Iris pigment epithelial cell (primary cell): ENCODE measurements around the gene SMAD2.
"Not testable (repeated sequence)": the region's sequence is repeated elsewhere in the genome, so short reads cannot be mapped to it uniquely, and the experiment has no call there.

Experiments
- DNase-seq: peaks from one replicate; pipeline ENCODE4 v3.0.0-alpha.2; 2011; ENCODE audit warnings: low read depth

SMAD2 gene

DNA sequence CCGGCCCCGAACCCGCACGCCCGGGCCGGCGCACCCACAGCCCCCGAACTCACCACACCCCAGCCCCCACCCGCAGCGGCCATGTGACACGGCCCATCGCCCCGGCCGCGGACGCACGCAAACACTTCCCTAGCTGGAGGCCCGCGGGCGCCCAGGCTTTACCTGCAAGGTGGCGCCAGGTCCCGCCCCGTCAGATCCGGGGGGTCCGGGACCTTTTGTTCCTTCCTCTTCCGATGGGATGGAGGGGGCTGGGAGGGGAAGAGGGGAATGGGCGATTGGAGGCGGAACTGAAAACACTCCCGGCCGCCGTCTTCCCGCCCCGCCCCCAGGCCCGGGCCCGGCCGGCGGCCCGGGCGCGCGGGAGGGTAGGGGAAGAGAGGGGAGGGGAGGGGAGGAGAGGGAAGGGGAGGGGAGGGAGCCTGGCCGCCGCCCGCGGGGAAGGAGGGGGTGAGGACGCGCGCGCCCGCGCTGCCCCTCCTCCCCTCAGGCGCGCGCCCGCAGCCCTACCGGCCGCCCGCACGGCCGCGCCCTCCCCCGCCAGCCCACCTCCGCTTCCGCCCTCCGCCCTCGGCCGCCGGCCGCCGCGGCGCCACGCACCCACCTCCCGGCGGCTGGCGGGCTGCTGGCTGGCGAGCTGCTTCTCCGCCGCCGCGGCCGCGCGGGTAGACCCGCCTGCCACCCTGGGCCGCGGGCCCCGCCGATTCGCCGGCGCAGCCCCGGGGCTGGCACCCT is at the start of gene SMAD2:
TSS of gene SMAD2 (minus strand) at position 461 of the 732 bp plus-strand sequence. CDS start 33,903 bp downstream, outside the sequence.
- DNase-seq, result peak; percentile 72

DNA sequence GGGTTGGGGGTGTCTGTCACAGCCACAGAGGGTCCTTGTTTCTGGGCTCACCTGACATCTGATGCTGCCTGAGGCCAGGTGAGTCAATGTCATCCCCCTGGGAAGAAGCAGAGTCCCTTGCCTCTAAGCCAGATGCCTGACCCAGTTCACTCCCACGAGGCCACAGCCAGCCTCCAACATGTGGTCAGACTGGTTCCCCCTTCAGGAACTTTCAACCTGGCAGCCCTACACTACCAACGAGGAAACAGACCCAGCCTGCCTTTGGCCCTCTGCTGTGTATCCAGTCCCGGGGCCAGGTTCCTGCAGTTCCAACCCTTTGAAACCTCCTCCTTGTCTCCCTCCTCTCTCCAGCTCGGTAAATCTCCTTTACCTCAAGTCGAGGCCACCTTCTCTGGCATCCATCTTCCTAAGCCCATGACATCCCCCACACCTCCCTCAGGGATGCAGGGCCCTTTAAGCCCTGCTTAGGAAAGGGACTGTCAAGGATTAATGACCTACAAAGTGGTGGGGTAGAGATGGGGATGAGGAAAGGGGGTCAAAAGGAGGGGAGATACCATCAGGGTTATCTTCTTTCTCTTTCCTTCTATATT is 49.2 kb upstream of the SMAD2 start:
- DNase-seq, result no peak

DNA sequence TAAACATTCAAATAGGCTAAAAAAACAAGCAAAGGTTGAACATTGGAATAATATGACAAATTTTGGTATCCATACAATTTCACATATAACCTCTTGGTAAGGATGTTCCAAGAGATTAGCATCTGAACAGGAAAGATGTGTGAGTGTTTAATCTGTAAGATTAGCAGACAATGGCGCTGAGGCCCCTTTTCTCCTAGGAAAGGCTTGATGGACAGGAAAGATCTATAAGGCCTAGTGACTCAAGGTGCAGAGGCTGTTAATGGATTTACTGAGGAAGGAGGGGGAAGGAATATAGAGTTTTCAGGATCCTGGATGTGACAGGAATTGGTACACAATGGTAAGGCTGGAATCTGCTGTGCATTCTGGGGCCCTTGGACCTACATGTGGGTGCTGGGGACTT is 48.1 kb upstream of the SMAD2 start:
- DNase-seq, result no peak

DNA sequence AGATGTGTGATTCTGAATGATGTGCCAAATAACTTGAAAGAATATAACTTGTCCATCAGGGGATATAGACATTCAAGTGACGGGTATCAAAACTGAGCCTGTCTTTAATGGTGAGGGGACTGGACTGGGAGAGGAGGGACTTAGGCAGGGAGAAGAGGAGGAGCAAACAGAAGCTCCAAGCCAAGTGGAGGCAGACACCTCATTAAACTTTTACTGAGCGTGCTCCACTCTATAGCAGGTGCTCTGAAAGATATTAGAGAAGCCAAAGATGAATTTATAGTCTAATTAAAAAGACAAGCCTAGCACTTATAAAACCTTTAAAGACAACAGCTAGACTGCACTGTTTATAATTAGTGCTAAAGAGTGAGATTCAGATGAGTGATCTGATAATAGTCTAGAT is 47.7 kb upstream of the SMAD2 start:
- no peak for DNase-seq

DNA sequence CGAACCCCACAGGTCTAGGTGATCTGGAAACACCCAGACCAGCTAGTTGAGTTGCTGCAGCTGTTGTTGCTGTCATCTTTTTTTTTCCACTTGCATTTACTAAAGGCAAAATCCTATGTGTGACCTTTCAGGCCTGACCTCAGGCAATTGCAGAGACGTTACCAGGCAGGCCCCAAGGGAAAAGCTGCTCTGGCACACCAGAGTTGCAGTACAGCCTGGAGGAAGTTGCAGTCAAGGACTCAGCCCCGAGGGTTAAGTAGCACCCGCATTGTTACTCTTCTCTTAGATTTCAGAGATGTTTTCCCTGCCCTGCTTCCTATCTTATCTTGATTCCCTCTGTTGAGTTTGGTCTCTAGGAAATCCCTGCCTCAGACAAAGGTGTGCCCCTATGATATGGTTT is 45.2 kb upstream of the SMAD2 start:
- DNase-seq, result no peak

DNA sequence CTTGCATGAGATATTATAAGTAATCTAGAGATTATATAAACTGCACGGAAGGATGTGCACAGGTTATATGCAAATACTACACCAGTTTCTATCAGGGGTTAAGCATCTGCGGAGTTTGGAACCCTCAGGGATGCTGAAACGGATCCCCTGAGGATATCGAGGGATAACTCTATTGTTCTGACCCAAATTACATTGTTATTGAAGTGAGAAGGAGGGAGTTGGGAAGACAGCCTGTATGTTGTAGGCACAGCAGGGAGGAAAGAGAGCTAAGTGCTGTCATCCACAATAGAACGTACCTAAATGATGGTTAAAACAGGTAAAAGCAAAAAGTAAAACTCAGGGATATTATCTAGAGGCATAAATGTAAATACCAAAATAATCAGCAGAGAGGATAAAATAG is 44.6 kb upstream of the SMAD2 start:
- no peak for DNase-seq

DNA sequence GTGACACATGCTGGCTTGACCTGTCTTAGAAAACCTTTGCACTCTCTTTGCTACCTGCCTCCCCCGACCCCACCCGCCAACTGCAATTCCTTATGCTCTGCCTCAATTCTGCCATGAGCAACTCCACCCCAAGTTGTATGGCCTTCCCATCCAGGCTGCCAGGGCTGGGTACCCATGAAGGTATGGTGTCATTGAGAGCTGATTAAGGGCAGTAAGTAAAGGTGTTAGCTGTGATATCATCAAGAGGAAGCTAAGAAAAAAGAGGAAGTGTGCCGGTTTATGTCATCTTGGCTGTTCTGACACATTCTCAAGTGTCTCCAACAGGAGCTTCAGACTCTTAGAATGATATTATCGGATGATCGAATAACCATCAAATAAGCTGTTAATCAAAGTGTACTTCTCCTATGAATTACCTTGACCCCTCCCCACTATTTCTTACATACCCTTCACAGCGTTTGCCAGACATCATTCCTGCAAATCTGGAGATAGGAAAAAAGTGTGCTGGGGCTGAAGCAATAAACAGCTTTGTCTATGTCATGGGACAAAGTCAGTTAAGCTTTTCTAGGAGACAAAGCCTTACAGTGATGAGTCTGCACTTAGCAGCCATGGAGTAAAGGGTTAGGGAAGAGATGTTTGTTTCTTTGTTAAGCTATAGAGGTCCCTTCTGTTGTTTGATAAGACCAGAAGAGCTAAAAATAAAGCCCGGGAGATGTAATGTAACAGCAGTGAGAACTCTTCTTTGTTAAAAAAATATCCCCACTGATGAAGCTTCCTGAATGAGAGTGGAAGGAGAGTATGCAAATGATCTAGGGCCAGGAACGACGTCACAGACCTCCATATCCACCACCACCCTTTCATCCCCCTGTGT is 40.4 kb upstream of the SMAD2 start:
- no peak for DNase-seq

DNA sequence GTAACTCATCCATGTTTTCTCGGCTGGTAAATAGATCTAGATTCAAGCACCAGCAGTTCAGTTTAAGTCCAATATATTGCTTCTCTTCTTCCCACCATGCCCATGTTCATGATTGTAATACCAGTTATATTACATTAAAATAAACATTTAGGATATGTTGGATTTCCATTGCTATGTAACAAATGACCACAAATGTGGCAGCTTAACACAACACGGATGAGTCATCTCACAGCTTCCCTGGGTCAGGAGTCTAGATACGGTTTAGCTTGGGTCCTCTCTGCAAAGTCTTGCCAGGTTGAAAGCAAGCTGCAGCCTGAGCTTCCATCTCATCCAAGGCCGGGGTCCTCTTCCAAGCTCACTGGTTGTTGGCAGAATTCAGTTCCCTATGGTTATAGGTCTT is 39.4 kb upstream of the SMAD2 start:
- DNase-seq, result peak; percentile 69

DNA sequence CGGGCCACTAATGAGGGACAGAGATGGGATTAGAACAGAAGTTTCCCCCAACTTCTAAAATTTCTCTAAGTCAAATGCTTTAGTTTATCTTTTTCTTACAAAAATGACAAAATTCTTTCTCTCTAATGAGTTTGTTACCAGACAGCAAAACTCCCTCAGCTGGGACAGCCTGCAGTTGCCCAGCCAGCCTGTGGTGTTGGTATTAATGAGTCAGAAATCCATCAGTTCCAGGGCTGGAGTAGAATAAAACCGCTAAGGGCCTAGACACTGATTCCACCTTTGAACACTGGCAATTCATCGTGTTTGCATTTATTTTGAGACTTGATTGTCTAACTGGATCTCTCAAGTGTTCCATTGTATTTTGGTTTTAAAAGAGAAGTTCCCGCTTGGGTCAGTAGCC is 38.3 kb upstream of the SMAD2 start:
- DNase-seq, result peak; percentile 33

DNA sequence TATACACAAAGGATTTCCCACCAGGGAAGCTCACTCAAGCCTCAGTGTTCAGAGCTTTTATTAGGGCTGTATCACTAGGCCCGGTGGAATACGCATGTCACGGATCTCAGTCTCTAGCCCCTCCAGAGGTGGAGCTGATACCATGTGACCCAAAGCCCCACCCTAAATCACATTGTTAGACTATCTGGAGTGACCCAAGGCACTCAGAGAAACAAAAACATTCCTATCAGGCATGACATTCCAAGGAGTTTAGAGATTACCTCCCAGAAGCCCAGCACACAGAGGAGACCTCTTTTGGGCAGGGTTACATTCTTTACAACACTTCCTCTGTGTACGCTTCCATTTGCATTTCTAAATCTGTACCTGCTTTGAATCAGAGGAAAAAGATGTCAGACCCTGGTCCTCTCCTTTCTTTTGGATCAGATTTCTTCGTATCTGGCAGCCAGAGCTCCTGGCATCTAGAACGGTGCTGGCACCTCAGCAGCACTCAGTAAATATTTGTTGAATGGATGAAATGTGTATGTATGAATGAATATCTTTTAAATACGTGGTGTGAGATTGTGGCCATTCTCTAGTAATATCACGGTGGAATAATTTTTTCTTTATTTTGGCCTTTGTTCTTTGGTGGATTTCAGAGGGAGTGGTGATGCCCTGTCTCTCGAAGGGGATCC is 37.7 kb upstream of the SMAD2 start:
- DNase-seq, result peak; percentile 43

DNA sequence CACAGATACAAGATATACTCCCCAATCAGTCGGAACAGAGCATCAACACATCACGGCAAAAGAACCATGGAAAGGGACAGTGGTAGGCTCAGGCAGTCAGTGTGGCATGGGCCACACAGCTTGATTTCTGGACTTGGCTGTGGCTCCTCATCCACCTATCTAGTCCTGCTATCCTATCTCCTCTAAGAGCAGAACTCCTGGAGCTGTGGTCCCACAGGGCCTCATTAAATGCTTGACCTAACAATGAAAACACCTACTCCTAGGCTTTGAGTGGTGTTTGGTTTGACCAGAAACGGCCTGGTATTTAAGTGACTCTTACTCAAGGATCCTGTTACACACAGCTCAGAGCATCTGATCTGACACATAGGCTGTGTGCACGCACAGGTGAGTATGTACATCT is 33.6 kb upstream of the SMAD2 start:
- DNase-seq, result no peak

DNA sequence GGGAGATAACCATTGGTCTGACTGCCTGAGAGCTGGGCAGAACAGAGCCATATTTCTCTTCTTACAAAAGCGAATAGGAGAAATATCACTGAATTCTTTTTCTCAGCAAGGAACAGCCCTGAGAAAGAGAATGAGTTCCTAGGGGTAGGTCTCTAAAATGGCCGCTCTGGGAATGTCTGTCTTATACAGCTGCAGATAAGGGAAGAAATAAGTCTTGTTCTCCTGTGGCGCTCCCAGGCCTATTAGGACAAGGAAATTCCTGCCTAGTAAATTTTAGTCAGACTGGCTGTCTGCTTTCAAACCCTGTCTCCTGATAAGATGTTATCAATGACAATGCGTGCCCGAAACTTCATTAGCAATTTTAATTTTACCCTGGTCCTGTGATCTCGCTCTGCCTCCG is 30.5 kb upstream of the SMAD2 start:
- not testable (repeated sequence) for DNase-seq

DNA sequence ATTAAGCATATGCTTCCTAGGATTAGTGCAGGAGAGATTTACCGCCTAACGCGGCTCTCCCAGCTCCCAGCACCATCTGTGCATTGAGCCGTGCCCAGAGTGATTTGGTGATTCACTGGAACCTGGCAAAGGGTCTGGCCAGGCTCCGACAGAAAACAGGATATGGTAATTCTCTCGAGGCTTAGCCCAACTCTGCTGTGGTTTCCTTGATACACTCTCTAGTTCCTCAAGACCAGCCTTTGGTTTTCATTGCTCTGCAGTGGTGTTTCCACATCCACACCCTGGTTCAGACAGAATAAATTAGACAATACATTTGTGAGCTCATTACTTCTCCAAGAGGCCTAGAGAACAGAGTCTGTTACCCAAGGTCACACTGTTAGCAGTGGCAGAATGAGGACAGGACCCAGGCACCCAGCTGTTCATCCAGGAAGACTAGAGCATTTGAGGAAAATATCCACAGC is 23.0 kb upstream of the SMAD2 start:
- peak; percentile 70 for DNase-seq

DNA sequence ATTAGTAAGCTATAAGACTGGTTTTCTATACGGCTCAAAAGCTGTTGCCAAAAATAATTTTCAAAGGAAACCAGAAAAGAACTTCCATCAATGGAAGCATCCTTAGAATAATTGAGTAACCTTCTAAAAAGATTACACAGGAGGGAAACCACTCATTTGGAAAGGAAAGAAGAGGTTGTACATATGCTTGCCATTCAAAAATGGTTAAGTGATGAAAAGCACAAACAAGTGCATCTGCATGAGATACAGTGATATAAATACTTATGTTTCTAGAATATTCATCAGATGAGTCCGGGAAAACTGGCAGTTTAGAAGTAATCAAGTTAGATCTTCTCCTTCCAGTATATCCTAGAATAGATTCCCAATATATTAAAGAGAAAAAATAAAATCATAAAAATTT is 20.1 kb upstream of the SMAD2 start:
- no peak for DNase-seq

DNA sequence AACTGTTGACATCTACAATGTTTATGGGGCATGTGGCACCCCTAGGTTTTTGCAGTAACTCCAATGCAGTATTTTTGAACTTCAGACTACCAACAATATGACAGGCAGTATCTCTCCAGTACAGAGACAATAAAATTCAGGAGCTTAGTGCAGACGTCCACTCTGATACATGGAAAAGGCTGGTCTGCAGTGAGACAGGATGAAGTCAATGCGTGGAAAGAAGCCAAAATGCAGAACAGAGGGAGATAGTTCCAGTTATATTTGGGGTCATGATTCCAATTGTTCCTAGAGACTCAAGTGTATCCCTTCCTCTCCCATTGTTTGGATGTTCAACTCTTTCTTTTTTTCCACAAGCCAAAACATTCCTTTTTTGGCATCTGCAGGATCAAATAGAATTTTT is 18.7 kb upstream of the SMAD2 start:
- DNase-seq, result no peak

DNA sequence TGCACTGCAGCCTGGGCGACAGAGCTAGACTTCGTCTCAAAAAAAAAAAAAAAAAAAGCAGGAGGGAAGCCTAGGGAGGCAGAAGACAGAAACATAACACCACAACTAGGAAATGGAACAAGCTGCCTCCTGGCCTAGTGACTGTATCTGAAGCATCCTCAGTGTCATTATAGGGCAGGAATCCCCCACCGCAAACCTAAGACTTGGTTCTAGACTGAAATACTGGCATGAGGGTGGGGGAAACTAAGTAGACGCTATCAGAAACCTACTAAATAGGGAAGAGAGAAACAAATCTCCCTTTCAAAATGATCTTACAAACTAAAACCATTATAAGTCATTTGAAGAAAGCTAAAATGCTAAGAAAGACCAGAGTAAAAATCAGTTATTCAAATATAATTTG is 16.4 kb upstream of the SMAD2 start:
- no peak for DNase-seq

DNA sequence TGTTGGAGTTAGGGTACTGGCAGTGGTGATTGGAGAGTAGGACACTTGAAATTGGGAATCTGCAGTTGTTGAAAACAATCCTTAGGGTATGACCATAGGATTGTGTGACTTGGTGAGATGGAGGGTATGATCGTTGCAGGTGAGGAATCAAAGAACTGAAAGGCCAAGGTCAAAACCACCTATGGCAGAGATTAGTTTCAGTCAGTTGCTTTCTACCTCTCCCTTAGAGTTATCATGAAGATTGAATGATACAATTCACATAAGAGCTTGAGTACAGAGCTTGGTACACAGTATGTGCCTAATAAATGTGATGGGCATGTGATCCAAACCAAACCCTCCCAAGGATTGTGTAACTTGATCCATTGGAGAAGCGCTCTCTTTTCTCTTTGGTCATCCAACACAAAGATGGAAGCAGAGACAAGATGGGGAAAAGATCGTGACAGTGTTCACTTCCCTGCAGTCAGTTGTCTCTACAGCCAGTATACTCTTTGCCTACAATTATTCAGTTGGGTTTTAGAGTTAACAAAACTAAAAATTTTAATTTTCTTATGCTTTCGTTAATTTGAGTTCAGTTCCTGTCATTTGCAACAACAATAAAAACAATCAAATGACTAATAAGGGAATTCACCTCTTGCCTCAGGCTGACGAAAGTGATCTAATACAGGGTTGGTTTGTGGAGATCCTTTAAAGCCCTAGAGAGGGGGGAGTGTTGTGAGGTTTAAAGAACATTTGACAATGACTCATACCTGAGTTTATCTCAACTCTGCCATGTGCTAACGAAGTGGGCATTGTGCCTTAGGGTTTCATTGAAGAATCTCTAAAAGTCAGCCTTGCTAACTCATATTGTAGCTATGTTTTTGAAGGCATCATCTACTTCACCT is 14.8 kb upstream of the SMAD2 start:
- peak; percentile 68 for DNase-seq

DNA sequence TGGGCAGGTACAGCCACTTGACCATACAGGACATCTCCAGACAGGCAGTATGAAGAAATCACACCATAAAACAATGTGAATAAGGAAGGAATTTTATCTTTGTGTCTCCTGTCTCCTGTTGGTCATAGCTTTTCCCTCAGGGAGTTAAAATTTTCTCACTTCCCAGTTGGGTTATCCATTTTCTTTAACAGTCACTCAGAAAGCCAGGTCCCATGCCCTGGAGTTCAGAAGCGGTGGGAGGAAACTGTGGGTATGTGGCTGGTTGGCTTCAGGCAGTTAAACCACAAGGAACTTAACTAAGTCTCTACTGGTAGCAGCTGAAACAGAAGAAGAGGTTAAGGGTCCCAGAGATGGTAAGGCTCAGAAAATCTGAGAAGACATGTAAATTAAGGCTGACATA is 6.5 kb upstream of the SMAD2 start:
- no peak for DNase-seq

DNA sequence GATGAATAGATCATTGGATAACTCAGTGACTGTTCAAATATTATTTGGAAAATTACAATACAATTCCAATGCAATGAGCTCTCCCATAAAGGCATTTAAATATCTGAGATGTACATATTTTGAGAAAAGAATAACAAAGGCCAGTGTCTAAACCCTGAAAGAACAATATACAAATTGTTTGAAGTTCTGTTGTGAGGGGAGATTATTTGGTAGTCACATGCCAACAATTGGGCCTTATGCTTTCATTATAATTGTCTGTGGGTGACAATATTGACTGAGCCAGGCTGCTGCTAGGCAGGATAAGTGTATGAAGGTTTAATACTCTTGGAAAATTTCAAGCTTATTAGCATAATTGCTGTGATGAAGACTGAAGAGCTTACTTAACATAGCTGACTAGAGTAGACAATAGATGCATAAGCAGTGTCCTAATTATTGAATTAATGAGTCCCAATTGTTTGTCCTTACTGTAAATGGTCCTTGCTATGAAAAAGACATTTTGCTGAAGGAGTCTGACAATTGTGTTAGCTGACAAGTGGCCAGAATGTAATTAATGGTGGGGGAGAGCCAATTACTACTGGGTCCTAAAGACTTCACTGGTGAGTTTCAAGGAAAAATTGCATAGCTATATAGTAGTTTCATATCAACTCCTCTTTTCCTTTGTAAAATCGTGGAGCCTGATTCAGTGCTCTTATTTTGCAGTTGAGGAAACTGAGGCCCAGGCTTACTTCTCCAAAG is 5.0 kb upstream of the SMAD2 start:
- DNase-seq, result no peak

DNA sequence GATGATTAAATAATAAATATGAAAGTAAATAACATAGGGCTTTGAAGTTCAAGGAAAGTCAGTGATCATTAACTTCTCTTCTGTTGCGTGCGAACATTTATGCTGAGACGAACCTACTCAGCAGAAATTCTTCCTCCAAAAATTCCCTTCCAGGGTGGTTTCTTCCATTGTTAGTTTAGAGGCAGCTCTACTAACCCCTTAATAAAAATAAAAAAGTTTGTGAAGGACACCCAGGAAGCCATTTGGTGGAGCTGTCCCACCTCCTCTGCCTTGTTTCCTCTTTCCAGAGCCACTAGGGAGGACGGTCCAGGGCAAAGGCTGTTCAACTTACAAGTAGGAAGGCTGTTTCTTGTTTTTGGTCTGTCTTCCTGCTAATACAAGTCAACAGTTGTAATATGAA is 2.1 kb upstream of the SMAD2 start:
- no peak for DNase-seq

DNA sequence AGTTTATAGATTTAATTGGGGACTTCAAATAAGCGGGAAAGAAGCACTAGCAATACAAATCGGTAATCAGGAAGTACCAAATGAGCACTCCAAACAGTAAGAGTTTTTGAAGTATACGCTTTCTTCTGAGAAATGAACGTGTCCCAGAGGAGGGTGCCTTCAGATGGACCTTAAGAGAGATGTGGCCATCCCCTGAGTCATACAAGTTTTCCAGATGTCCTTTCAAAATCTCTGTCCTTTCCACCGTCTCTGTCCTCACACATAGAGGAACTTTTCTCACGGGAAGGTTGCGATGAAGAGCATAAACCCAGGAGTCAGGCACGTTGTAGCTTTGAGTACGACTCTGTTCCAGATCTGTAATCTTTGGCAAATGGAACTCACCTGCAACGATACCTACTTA is 1.7 kb upstream of the SMAD2 start:
- no peak for DNase-seq
